Epidermal melanocyte (primary cell): ENCODE results near the gene UQCRFS1.
"Not testable (repeated sequence)": the region's sequence is repeated elsewhere in the genome, so short reads cannot be mapped to it uniquely, and the experiment has no call there.

ENCODE experiments used
- DNase-seq: peaks from one replicate; pipeline ENCODE4 v3.0.0; 2011; ENCODE audit warnings: low spot score; ENCODE audit not compliant: insufficient read length

Gene UQCRFS1

DNA sequence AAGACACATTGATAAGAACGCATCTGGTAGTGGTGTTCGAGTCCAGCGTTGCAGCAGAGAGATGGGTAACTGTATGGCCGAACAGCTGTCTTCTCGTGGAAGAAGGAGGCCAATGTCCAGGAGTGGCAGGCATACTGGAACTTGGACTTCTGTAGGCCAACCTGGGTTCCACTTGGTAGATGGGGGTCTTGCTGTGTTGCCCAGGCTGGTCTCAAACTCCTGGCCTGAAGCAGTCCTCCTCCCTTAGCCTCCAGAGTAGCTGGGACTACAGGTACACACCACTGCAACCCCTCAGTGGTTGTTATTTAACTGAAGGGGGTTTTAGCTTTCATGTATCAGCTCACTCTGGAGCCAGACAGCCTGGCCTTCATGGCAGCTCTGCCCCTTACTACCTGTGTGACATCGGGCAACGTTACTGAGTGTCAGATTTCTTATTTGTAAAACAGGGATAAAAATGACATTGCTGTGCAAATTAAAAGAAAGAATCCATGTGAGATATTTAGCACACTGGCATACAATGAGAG, 2.4 kb upstream of the UQCRFS1 start:
- no peak for DNase-seq

GRCh38 chr19:29214411-29214810, 1.5 kb upstream of the UQCRFS1 start:
- no peak for DNase-seq

GRCh38 chr19:29212356-29212647, 649 bp downstream of the UQCRFS1 start:
- no peak for DNase-seq

DNA sequence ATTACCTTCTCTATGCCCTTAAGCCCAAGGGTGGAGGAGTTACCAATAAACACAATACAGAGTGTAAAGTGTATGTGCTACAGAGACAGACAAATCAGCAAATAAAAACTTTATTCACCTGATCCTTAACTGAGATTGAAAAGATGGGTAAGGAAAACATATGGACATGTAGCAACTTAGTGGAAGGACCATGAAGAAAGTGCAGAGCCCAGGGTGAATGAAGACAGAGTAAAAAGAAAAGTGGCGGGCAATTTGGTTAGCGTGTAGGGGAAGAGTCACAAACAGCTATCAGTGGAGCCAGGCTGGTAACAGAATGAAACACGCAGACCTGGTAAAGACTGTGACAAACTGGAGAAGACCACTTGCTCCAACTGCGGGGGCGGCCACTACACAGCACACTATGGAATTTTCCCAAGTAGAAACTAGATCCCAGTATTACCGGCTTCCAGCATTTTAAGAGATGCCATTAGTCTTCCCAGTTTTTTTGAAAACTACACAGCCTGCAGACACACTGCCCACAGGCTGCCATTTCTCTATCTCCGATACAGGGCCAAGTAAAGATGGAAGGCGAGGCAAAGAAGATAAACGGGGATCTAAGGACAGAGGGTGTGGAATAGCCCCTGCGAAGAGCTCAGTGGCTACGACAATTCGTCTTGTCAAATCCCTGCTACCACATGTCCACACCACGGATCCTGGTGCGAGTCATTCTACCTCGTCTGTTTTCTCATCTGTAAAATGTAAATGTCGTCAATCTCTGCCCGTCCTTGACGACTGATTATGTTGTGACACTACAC, 1.2 kb downstream of the UQCRFS1 start:
- DNase-seq: no peak

DNA sequence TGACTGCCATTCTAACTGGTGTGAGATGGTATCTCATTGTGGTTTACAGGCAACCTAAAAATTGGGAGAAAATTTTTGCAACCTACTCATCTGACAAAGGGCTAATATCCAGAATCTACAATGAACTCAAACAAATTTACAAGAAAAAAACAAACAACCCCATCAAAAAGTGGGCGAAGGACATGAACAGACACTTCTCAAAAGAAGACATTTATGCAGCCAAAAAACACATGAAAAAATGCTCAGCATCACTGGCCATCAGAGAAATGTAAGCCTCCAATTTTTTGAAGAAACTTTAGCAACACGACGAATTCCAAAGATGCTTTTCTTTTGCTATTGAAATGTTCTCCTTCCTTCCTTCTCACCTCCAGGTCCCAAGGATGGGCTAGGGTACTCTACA, 1.9 kb downstream of the UQCRFS1 start:
- DNase-seq: not testable (repeated sequence)

DNA sequence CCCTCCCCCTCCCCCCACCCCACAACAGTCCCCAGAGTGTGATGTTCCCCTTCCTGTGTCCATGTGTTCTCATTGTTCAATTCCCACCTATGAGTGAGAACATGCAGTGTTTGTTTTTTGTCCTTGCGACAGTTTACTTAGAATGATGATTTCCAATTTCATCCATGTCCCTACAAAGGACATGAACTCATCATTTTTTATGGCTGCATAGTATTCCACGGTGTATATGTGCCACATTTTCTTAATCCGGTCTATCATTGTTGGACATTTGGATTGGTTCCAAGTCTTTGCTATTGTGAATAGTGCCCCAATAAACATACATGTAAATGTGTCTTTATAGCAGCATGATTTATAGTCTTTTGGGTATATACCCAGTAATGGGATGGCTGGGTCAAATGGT, 2.4 kb downstream of the UQCRFS1 start:
- not testable (repeated sequence) for DNase-seq

- DNase-seq: not testable (repeated sequence)
Measured at GRCh38 chr19:29207403-29208187, 5.4 kb downstream of the UQCRFS1 start.

DNA sequence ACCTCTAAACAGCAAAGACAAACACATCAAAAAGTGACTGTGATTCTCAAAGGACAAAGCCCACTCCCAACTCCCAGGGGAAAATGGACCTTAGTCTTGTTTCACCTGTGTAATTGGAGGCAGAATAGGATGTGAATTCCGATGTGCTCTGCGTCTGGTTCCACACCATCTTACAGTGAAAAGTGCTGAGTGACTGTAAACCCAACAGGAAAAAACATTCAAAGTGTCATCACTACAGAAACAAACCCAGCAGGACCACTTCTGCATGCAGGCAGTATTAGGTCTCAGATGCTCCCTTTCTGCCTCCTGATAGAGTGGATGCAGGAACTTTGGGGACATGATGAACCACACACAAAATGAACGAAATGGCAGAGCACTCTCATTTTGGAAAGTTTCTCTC, 6.5 kb downstream of the UQCRFS1 start:
- DNase-seq: no peak

GRCh38 chr19:29202281-29202680, 10.7 kb downstream of the UQCRFS1 start:
- no peak for DNase-seq

DNA sequence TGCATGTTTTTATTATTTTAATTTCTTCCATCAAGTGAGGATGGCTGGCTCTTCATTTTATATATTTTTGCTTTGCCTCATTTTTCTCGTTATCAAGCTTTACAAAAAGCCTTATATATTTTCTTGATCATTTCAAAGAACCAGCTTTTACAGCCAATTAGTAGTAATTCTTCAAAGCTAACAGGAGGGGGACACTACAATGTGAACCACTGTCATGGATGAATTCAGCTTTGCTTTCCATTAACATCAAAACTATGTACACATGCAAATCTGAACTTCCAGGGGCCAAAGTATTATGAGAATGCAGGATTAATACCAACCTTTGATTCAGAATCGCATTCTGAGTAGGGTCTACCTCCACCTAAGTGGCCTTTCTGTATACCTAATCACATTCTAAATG, 11.1 kb downstream of the UQCRFS1 start:
- no peak for DNase-seq

- no peak for DNase-seq
Measured at GRCh38 chr19:29194658-29195057, 18.3 kb downstream of the UQCRFS1 start.

- DNase-seq: no peak
Measured at GRCh38 chr19:29193155-29193554, 19.8 kb downstream of the UQCRFS1 start.

DNA sequence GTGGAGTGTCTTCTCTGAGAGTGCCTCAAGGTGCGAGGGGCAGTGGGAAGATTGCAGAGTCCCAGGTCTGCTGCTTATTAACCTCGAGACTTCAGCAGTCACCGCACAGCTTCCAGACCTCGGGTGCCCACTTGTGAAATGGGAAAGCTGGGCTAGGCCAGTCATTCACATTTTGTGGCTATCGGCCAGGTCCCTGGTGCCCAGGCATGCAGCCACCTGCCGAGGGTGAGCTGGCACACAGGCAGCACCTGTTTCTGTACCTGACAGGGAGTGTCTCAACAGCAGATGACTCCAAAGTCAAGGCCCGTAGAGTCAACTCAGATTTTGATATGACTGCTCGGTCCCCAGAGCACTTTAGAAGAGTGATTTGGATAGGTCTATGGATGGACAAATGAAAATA, 21.9 kb downstream of the UQCRFS1 start:
- DNase-seq: no peak

GRCh38 chr19:29189033-29189360, 24.0 kb downstream of the UQCRFS1 start:
- no peak for DNase-seq

DNA sequence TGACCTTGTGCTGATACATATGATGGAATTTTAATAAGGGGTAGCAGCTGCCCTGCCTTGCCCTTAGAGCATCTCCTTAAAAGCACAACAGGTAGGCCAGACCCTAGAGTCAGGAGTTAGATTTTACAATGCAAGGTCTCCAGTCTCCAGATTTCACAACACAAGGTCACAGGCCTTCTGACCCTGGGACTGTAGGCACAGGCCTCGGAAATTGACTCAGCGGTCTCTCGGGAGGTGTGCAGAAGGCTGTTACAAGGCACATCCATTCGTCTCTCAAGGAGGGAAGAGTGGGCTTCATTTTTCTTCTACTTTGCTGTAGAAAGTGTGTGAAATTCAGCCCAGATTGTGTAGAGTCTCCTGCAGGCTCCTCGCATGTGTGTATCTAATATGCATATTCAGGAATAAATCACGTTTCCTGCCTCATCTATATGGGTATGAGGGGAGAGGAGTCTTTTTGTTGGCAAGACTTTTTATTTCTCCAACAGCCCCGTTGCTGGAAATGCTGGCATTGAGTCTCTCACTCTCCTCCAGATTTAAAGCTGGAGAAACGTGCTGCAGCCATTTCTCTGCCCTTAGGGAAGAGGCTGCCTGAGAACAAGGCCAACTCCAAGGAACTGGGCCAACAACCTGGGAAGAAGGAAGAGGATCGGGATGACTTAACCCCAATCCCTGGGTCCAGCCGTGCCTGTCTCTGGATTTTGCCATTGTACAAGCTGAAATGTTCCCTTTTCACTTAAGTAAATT, 24.5 kb downstream of the UQCRFS1 start:
- DNase-seq: no peak

DNA sequence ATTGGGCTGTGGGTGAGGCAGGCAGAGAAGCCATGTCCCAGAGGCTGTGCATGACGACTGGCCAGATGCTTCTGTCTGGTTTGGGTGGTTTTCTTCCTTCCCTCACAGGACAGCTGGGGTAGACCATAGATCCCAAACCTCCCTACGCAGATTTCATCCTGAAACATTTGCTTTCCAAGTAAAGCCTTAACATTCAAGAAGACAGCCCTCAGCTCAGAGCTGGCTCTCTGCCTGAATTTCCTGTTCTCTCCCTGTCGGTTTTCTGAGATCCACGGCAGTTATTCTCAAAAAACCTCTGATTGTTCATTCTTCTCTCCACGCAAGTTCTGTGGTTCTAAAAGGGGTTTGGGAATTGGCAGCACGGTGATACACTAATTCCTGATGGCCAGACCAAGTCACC, 25.3 kb downstream of the UQCRFS1 start:
- DNase-seq: no peak

DNA sequence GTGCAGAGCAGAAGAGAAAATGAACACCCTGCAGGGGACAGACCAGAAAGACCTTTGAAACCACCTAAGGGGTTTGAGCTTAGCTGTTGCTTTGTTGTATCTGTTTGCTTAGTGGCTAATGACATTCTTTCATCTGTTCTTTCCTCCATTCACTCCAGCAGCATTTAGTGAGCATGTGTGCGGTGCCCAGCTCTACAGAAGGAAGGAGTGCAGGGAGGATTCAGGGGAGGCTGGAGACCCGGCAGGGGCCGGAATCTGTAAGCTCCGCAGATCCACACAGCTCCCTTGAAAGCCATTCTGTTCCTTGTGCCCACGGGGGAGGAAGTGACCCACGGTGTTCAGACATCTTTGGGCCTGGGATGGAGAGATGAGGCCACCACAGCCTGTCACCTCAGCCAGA, 27.5 kb downstream of the UQCRFS1 start:
- DNase-seq: no peak

DNA sequence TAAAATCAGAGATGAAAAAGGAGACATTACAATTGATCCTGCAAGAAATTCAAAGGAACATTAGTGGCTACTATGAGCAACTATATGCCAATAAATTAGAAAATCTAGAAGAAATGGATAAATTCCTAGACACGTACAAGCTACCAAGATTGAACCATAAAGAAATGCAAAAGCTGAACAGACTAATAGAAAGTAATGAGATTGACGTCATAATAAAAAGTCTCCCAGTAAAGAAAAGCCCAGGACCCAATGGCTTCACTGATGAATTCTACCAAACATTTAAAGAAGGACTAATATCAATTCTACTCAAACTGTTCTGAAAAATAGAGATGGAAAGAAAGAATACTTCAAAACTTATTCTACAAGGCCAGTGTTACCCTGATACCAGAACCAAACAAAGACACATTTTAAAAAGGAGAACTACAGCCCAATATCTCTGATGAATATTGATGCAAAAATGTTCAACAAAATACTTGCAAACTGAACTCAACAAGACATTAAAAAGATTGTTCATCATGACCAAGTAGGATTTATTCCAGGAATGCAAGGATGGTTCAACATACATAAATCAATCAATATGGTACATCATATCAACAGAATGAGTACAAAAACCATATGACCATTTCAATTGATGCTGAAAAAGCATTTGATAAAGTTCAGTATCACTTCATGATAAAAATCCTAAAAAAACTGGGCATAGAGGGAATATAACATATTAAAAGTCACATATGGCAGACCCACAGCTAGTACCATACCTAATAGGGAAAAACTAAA, 35.8 kb downstream of the UQCRFS1 start:
- DNase-seq: no peak

- DNase-seq: no peak
Measured at GRCh38 chr19:29173896-29174295, 39.1 kb downstream of the UQCRFS1 start.

DNA sequence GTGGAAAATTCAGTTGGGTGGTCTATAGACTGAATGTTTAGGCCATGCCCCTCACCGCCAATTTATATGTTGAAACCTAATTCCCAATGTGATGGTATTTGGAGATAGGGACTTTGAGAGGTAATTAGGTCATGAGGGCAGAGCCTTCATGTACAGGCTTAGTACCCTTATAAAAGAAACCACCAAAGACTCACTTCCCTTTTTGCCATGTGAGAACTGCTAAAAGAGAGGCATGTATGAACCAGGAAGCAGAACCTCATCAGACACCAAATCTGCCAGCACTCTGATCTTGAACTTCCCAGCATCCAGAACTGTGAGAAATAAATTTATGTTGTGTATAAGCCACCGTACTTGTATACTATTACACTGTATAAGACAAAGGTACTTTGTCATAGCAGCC, 40.6 kb downstream of the UQCRFS1 start:
- DNase-seq: no peak

- no peak for DNase-seq
Measured at GRCh38 chr19:29171525-29171924, 41.4 kb downstream of the UQCRFS1 start.
